ENCODE results near the gene STIMATE. TPM values are rescaled to one million over a fixed set of nuclear protein-coding genes. Genes with fewer than 3 reads are reported as not detected.

Gene STIMATE
- polyA plus RNA-seq, 3 donors, result 8.9 to 49.9 (median 11.7) TPM

DNA sequence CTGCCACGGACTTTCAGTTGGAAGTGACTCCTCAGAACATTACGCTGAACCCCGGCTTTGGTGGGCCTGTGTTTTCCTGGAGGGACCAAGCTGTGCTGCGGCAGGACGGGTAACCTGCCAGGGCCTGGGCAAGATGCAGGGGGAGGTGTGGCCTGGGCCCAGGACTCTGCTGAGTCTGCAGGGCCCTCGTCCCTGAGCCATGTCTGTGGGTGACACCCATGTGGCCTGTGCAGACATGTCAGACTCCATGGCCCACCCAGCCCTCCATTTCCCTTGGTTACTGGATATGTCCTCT is 107.7 kb downstream of the STIMATE start:
- H3K4me3 Mint-ChIP-seq, result no peak overlapping the region
- Histone ChIP-seq H3K4me3 (replicated peaks in 1 of 3; ENCODE audit: low read depth in 2 of 3, low read length in 3 of 3) (no peak overlapping the region), H3K79me2 (ENCODE audit: insufficient read depth, low read length) (no peaks in the 10 kb centered on the region), H3K4me2 (replicated peaks; ENCODE audit: extremely low read depth, low read length, poor library complexity, severe bottlenecking) (no peak overlapping the region), H4K20me1 (ENCODE audit: insufficient read depth, low read length) (no peaks in the 10 kb centered on the region), H3K4me1 (ENCODE audit: control insufficient read depth in 1 of 2, insufficient read depth in 2 of 2, low read length in 2 of 2) (peaks cover 10 to 13% of the 10 kb centered on the region in 2 donors), H3K9ac (ENCODE audit: insufficient read depth, low read length, poor library complexity, severe bottlenecking) (no peak overlapping the region), H3K9me3 (replicated peaks in 1 of 2; ENCODE audit: control insufficient read depth in 1 of 2, insufficient read depth in 1 of 2, low read length in 2 of 2) (no peaks in the 10 kb centered on the region), H2AFZ (ENCODE audit: insufficient read depth, low read depth, low read length, poor library complexity, severe bottlenecking) (no peak overlapping the region), H3K27me3 (ENCODE audit: control insufficient read depth in 2 of 2, insufficient read depth in 2 of 2, low read length in 2 of 2) (no peaks in the 10 kb centered on the region), H3K36me3 (replicated peaks in 1 of 2; ENCODE audit: control insufficient read depth in 1 of 2, insufficient read depth in 2 of 2, low read length in 2 of 2) (no peaks in the 10 kb centered on the region), H3K27ac (ENCODE audit: low read depth in 1 of 2, low read length in 2 of 2) (no peak overlapping the region)
- DNase-seq, result no peak
- peaks cover 3 to 15% (median 7%) of the 10 kb centered on the region in 3 donors for H3K27me3 Mint-ChIP-seq (ENCODE audit: low read depth in 3 of 3)
- peaks cover 8% of the 10 kb centered on the region for H3K4me1 Mint-ChIP-seq
- no peaks in the 10 kb centered on the region for H3K36me3 Mint-ChIP-seq
- intact Hi-C loops (cut with micrococcal nuclease), result no loop called here
- no peak overlapping the region for H3K27ac Mint-ChIP-seq
- WGBS (ENCODE audit: insufficient coverage), result 96% methylated on average over 6 of the region's 6 CpGs
- TF ChIP-seq, protein P1, sequence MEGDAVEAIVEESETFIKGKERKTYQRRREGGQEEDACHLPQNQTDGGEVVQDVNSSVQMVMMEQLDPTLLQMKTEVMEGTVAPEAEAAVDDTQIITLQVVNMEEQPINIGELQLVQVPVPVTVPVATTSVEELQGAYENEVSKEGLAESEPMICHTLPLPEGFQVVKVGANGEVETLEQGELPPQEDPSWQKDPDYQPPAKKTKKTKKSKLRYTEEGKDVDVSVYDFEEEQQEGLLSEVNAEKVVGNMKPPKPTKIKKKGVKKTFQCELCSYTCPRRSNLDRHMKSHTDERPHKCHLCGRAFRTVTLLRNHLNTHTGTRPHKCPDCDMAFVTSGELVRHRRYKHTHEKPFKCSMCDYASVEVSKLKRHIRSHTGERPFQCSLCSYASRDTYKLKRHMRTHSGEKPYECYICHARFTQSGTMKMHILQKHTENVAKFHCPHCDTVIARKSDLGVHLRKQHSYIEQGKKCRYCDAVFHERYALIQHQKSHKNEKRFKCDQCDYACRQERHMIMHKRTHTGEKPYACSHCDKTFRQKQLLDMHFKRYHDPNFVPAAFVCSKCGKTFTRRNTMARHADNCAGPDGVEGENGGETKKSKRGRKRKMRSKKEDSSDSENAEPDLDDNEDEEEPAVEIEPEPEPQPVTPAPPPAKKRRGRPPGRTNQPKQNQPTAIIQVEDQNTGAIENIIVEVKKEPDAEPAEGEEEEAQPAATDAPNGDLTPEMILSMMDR (IDR thresholded peaks at IDR 0.05), result no peak
- H3K9me3 Mint-ChIP-seq, result no peaks in the 10 kb centered on the region

GRCh38 chr3:52788890-52789745 is 108.2 kb downstream of the STIMATE start:
- Histone ChIP-seq H2AFZ (ENCODE audit: insufficient read depth, low read depth, low read length, poor library complexity, severe bottlenecking) (no peak overlapping the region), H3K4me2 (replicated peaks; ENCODE audit: extremely low read depth, low read length, poor library complexity, severe bottlenecking) (no peak overlapping the region), H3K36me3 (replicated peaks in 1 of 2; ENCODE audit: control insufficient read depth in 1 of 2, insufficient read depth in 2 of 2, low read length in 2 of 2) (no peaks in the 10 kb centered on the region), H3K4me3 (replicated peaks in 1 of 3; ENCODE audit: low read depth in 2 of 3, low read length in 3 of 3) (no peak overlapping the region), H3K27me3 (ENCODE audit: control insufficient read depth in 2 of 2, insufficient read depth in 2 of 2, low read length in 2 of 2) (no peaks in the 10 kb centered on the region), H3K9ac (ENCODE audit: insufficient read depth, low read length, poor library complexity, severe bottlenecking) (no peak overlapping the region), H3K27ac (ENCODE audit: low read depth in 1 of 2, low read length in 2 of 2) (no peak overlapping the region), H3K4me1 (ENCODE audit: control insufficient read depth in 1 of 2, insufficient read depth in 2 of 2, low read length in 2 of 2) (peaks cover 10 to 13% of the 10 kb centered on the region in 2 donors), H3K9me3 (replicated peaks in 1 of 2; ENCODE audit: control insufficient read depth in 1 of 2, insufficient read depth in 1 of 2, low read length in 2 of 2) (no peaks in the 10 kb centered on the region), H3K79me2 (ENCODE audit: insufficient read depth, low read length) (no peaks in the 10 kb centered on the region), H4K20me1 (ENCODE audit: insufficient read depth, low read length) (no peaks in the 10 kb centered on the region)
- intact Hi-C loops (cut with micrococcal nuclease), result no loop called here
- peaks cover 1 to 18% (median 7%) of the 10 kb centered on the region in 3 donors for H3K27me3 Mint-ChIP-seq (ENCODE audit: low read depth in 3 of 3)
- H3K4me3 Mint-ChIP-seq, result no peak overlapping the region
- no peaks in the 10 kb centered on the region for H3K36me3 Mint-ChIP-seq
- H3K27ac Mint-ChIP-seq, result peak overlapping the region in 1 of 7 donors; percentile 3
- no peak for DNase-seq
- TF ChIP-seq, protein P1 (IDR thresholded peaks at IDR 0.05), result no peak
- no peaks in the 10 kb centered on the region for H3K9me3 Mint-ChIP-seq
- 91% methylated on average over 16 of the region's 16 CpGs for WGBS (ENCODE audit: insufficient coverage)
- peaks cover 8% of the 10 kb centered on the region for H3K4me1 Mint-ChIP-seq
